Stimulated activated CD4-positive, alpha-beta T cell treated with anti-CD3 and anti-CD28 coated beads, Interleukin-4, amount 100 ng/mL, for 24 hours (primary cell): Measurements from ENCODE around the gene PRF1.
A peak's percentile ranks its signal among the peaks of the same experiment; 100 is the strongest.
"Not testable (repeated sequence)": the region's sequence is repeated elsewhere in the genome, so short reads cannot be mapped to it uniquely, and the experiment has no call there.

Experiments used
- DNase-seq: peaks from one replicate; pipeline ENCODE4 v3.0.0-alpha.2; 2020

Gene PRF1

DNA sequence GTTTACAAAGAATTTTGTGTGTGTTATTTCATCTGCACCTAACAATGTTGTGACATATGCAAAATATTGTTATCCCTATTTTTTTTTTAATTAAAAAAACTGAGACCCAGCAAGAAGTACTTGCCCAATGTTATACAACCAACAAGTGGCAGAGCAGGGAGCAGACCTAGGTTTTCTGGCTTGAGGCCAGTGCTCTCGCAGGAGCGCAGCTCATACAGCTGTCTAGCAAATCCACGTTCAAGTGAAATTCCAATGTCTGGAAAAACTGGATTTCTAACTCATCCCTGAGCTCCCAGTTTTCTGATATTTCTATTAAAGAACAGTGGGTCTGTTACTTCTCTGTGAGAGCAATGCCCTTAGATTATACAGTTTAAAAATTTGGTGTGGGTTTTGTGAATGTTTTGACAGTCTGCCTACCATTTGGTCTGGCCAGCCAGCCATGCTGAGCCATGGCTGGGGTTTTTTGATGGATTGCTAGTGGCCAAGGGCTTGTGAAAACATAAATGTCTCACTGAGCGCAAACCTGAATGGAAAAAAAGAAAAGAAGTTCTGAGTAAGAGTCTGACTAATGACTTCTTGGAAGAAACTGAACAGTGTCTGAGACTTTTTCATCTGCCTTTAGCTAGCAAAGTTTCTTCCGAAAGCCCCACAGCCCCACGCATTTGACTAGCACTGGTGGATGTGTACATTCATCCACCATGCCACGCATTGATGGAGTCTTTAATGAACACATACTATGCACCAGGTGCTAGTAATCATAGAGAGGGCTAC is 15.4 kb upstream of the PRF1 start:
- peak; percentile 26 for DNase-seq

DNA sequence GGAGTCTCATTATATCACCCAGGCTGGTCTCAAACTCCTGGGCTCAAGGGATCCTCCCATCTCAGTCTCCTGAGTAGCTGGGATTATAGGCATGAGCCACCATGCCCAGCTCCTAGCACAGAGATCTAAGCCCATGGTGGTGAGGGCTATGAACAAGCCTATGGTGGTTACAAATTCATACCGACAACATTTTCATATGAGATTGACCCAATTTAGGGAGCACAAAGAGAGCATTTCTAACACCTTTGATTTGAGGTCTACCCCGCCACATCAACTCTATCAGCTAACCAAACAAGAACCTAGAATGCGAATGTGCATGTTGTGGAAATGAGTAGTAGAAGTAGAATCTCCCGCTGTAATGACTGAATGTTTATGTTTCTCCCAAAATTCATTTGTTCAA is 14.2 kb upstream of the PRF1 start:
- DNase-seq, result no peak

DNA sequence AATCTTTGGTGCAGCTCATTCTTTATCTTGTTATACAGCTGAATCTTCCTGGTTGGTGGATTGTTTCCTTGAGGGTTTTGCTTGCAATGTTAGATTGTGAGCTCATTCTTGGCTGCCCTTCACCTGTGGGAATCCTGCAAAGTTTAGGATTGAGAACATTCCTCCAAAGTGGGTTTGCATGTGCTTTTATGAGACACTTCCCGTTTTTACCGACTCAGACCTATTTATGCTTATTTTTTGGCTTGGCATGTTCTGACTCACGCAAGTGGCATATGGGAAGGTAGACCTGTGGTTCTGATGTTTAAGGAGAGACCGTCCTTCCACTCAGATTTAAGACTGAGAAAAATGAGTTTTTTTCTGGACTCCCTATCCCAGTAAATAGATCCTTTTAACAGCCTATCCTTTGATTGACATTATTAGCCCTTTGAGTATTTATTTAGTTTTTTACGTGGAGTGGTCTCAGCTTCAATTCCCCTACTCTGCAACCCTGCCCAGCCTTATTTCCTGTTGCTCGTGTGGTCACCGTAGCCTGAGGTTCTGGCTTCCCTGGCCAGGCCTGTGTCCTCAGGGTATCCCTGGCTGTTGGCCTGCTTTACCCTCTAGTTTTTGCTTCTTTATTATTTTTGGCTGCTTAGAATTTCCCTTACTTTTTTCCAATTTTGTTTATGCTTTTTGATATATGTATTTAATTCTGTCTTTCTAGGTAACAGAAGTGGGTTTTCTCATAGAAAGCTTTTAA is 13.4 kb upstream of the PRF1 start:
- DNase-seq, result no peak

- DNase-seq, result no peak
Measured at GRCh38 chr10:70615211-70615610, 12.7 kb upstream of the PRF1 start.

DNA sequence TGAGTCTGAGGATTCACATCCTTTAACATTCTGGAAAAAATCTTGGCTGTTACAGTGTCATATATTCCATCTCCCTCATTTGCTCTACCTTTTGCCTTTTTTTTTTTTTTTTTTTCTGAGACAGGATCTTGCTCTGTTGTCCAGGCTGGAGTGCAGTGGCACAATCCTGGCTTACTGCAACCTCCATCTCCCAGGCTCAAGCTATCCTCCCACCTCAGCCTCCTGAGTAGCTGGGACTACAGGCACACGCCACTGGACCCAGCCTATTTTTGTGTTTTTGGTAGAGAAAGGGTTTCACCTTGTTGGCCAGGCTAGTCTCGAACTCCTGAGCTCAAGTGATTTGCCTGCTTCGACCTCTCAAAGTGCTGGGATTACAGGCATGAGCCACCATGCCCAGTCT is 11.8 kb upstream of the PRF1 start:
- not testable (repeated sequence) for DNase-seq

DNA sequence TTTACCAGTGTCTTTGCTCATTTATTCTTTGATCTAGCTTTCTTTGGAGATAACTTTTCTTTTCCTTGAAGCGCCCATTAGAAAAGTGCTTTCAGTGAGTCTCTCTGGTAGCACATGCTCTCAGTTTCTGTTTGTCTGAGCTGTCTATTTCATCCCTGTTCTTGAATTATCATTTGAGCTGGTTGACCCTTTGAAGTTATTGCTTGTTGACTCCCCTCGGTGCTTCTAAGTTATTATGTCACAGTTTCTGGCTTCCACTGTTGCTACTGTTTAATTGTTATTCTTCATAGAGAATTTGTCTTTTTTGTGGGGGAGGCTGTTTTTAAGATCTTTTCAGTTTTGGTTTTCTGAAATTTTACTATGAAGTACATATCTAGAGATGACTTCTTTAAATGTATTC is 11.4 kb upstream of the PRF1 start:
- DNase-seq, result no peak

DNA sequence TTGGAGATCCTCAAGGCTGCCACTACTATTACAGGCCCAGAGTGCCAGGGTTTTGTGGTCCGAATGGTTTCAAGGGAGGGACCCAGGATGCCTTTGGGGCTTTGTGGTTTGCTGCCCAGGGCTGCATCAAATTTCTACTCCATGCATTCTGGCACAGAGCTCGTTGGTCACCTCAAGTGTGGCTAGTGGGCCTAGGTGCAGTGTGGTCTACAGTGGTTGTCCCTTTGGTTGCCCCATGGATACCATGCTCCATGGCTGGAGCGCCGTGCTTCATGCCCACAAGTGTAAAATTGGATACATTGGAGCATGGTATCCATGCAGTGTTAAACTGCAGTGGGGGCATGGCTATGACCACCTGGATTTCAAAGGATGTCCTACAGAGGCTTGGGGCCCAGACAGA is 5.4 kb upstream of the PRF1 start:
- no peak for DNase-seq

- no peak for DNase-seq
Measured at GRCh38 chr10:70605161-70605560, 2.6 kb upstream of the PRF1 start.

- no peak for DNase-seq
Measured at GRCh38 chr10:70604106-70604505, 1.6 kb upstream of the PRF1 start.

DNA sequence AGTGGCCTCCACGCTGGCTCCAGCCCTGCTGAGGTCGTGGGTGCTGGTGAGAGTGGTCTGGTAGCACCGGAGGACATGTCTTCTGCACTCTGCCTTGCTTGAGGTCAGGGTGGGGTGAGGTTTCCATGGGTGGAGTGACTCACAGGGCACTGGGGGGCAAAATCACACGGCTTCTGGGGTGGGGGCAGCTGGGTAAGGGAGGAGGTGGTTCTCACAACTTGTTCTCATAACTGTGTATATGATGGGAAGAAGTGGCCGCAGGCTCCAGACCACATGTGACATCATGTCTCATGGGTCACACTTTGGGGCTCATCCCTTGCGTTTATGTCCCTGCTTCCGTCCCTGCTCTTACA is 884 bp upstream of the PRF1 start:
- no peak for DNase-seq

DNA sequence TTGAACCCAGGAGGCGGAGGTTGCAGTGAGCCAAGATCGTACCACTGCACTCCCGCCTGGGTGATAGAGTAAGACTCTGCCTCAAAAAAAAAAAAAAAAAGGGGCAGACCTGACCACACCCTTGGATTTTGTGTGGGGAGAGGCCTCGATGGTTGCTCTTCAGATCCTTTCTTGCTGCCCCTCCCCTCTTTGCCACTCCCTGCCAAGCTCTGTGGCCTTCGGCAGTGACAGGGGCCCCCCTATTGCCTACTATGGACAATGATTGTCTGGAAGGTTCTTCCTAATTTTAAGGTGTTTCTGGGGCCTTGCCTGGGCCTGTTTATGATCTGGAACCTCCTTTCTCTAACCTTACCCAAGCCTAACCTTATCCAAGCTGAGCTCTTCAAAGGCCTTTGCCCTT is 795 bp downstream of the PRF1 start:
- no peak for DNase-seq

GRCh38 chr10:70600512-70601395 is 1.8 kb downstream of the PRF1 start:
- no peak for DNase-seq

- DNase-seq, result no peak
Measured at GRCh38 chr10:70599791-70600190, 2.8 kb downstream of the PRF1 start.

- no peak for DNase-seq
Measured at GRCh38 chr10:70599319-70599718, 3.2 kb downstream of the PRF1 start.

GRCh38 chr10:70598857-70599295 is 3.7 kb downstream of the PRF1 start:
- DNase-seq, result no peak

- no peak for DNase-seq
Measured at GRCh38 chr10:70597856-70598815, 4.4 kb downstream of the PRF1 start.

- no peak for DNase-seq
Measured at GRCh38 chr10:70596860-70597809, 5.4 kb downstream of the PRF1 start.

GRCh38 chr10:70596110-70596798 is 6.3 kb downstream of the PRF1 start:
- no peak for DNase-seq

GRCh38 chr10:70595566-70596016 is 7.0 kb downstream of the PRF1 start:
- DNase-seq, result no peak

DNA sequence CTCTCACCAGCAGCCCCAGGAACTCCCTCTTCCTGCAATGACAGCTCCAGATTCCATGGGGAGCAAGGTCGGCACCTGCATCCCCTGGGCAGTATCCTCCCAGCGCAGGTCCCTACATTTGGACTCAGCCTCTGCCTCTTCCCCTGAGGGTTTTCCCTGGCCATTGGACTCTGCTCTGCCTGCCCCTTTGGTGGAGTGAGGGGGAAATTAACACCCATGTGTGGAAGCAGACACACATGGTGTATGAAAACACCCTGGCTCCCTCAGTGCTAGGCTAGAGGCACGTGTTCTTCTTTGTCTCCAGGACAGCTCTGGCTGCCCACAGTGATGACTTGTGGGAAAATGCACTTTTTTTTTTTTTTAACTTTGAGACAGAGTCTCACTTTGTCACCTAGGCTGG is 8.4 kb downstream of the PRF1 start:
- DNase-seq, result no peak
